Peyer's patch (tissue), 4 donors: Measurements from ENCODE around the gene XKR7.

Experiments used
- POLR2A ChIP-seq, 2 donors: fragments of 450-650 bp; IDR thresholded peaks; one replicate each; pipeline ENCODE4 v1.5.1; 2017; ENCODE audit warnings: antibody characterized with exemption in 2 of 2, mild to moderate bottlenecking in 2 of 2, moderate library complexity in 2 of 2
- TF ChIP-seq, protein P1 (sequence below), 6 experiments: fragments of 450-650 bp in 4 of 6; fragments of 200-600 bp in 2 of 6; sonication (generic) in 1 of 6; IDR thresholded peaks; one replicate each; pipeline ENCODE4 v1.5.1; 2017 to 2019; ENCODE audit warnings: antibody characterized with exemption in 6 of 6, mild to moderate bottlenecking in 3 of 6, moderate library complexity in 1 of 6

DNA sequence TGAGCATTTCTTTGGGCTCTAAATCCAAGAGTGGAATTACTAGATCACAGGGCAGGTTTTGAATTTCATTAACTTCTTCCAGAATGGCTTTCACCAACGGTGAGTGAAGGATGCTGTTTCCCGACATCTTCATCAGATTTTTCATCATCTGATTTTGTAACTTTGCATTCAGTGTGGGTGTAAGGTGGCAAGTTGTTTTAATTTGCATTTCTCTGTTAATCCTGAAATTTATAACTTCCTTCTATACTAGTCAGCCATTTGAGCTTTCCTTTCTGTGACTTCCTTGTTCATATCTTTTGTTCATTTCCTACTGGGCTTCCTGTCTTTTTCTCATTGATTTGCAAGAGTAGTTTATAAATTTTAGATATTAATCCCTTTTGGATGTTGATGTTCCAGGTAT lies 65.4 kb downstream of the XKR7 start:
- TF ChIP-seq, protein P1, sequence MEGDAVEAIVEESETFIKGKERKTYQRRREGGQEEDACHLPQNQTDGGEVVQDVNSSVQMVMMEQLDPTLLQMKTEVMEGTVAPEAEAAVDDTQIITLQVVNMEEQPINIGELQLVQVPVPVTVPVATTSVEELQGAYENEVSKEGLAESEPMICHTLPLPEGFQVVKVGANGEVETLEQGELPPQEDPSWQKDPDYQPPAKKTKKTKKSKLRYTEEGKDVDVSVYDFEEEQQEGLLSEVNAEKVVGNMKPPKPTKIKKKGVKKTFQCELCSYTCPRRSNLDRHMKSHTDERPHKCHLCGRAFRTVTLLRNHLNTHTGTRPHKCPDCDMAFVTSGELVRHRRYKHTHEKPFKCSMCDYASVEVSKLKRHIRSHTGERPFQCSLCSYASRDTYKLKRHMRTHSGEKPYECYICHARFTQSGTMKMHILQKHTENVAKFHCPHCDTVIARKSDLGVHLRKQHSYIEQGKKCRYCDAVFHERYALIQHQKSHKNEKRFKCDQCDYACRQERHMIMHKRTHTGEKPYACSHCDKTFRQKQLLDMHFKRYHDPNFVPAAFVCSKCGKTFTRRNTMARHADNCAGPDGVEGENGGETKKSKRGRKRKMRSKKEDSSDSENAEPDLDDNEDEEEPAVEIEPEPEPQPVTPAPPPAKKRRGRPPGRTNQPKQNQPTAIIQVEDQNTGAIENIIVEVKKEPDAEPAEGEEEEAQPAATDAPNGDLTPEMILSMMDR (IDR thresholded peaks at IDR 0.05), result no peak
- TF ChIP-seq POLR2A (IDR thresholded peaks at IDR 0.05), result no peak
